ENCODE measurements around the gene FEM1B.

FEM1B gene

GRCh38 chr15:68334661-68335124 is 57.1 kb downstream of the FEM1B start:
- TF ChIP-seq, protein P1, sequence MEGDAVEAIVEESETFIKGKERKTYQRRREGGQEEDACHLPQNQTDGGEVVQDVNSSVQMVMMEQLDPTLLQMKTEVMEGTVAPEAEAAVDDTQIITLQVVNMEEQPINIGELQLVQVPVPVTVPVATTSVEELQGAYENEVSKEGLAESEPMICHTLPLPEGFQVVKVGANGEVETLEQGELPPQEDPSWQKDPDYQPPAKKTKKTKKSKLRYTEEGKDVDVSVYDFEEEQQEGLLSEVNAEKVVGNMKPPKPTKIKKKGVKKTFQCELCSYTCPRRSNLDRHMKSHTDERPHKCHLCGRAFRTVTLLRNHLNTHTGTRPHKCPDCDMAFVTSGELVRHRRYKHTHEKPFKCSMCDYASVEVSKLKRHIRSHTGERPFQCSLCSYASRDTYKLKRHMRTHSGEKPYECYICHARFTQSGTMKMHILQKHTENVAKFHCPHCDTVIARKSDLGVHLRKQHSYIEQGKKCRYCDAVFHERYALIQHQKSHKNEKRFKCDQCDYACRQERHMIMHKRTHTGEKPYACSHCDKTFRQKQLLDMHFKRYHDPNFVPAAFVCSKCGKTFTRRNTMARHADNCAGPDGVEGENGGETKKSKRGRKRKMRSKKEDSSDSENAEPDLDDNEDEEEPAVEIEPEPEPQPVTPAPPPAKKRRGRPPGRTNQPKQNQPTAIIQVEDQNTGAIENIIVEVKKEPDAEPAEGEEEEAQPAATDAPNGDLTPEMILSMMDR (IDR thresholded peaks at IDR 0.05; ENCODE audit: low read depth, low read length) = no peak
- peak; percentile 58 for DNase-seq (ENCODE audit: low read depth, low spot score)
- in situ Hi-C loops (cut with HindIII; ENCODE audit: low sequenced_read_pairs) = no loop called here
- no peak overlapping the region for H3K4me3 ChIP-seq (ENCODE audit: low read depth, low read length)

DNA sequence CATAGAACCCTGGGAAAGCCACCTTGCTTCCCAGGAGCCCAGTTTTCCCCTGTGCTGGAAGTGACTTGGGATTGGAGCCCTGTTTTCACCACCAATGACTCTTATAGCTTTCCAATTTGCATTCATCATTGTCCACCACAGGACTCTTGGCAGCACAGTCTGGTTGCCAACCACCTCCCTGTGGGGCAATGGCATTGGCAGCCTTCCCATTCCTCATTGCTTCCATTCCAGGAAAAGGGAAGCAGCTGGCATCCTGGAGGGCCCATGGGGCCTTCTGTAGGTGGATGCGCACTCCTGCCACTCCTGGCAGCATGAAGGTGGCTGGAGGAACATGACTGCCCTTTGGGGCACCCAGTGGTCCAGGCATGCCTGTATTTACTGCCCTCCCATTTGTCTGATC is 57.7 kb downstream of the FEM1B start:
- no peak for DNase-seq (ENCODE audit: low read depth, low spot score)
- in situ Hi-C loops (cut with HindIII; ENCODE audit: low sequenced_read_pairs) = no loop called here
- TF ChIP-seq, protein P1 (IDR thresholded peaks at IDR 0.05; ENCODE audit: low read depth, low read length) = no peak
- no peak overlapping the region for H3K4me3 ChIP-seq (ENCODE audit: low read depth, low read length)

DNA sequence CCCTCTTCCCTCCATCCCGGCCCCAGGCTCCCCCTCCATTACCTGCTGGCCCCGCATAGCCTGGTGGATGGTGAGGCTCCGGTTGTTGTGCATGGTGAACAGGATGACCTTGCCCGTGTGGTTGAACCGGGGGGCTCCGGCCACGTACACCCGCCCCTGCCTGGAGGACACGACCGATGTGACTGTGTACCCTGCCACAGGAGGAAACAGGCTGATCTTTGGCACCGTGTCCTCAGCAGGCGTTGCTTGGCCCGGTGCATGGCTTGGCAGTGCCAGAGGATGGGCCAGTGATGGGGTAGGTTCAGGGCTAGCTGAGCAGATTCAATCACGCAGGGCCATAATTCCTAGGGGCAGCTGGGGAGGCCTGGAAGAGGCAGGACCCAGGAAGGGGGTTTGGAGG is 58.1 kb downstream of the FEM1B start:
- TF ChIP-seq, protein P1 (IDR thresholded peaks at IDR 0.05; ENCODE audit: low read depth, low read length) = no peak
- no peak overlapping the region for H3K4me3 ChIP-seq (ENCODE audit: low read depth, low read length)
- DNase-seq (ENCODE audit: low read depth, low spot score) = no peak
- in situ Hi-C loops (cut with HindIII; ENCODE audit: low sequenced_read_pairs) = no loop called here

DNA sequence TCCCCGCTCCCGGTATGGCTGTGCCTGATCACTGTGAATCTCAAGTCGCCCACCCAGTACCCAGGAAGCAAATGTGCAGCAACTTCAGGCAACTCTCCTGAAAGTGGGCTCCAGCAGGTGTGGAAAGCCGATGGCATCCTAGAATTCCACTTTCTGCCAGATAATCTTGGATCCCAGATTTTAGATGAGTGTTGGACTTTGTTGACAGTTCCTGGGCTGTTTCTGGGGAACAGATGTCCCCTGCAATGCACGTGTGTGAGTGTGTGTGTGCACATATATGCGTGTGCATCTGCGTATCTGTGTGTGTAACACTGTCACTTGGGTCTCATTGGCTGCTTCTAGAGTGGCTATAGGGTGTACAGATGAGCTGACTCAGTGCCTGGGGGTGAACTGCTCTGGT is 59.0 kb downstream of the FEM1B start:
- H3K4me3 ChIP-seq (ENCODE audit: low read depth, low read length) = no peak overlapping the region
- in situ Hi-C loops (cut with HindIII; ENCODE audit: low sequenced_read_pairs) = no loop called here
- DNase-seq (ENCODE audit: low read depth, low spot score) = no peak
- TF ChIP-seq, protein P1 (IDR thresholded peaks at IDR 0.05; ENCODE audit: low read depth, low read length) = no peak

- in situ Hi-C loops (cut with HindIII; ENCODE audit: low sequenced_read_pairs) = no loop called here
Measured at GRCh38 chr15:68337826-68338225, 60.3 kb downstream of the FEM1B start.

GRCh38 chr15:68339481-68339880 is 61.9 kb downstream of the FEM1B start:
- H3K4me3 ChIP-seq (ENCODE audit: low read depth, low read length) = no peak overlapping the region
- in situ Hi-C loops (cut with HindIII; ENCODE audit: low sequenced_read_pairs) = no loop called here
- TF ChIP-seq, protein P1 (IDR thresholded peaks at IDR 0.05; ENCODE audit: low read depth, low read length) = no peak
- DNase-seq (ENCODE audit: low read depth, low spot score) = no peak

More at GRCh38 chr15:68337826-68338225, 60.3 kb downstream of the FEM1B start:
- H3K4me3 ChIP-seq (ENCODE audit: low read depth, low read length) = no peak overlapping the region
- TF ChIP-seq, protein P1 (IDR thresholded peaks at IDR 0.05; ENCODE audit: low read depth, low read length) = no peak
- no peak for DNase-seq (ENCODE audit: low read depth, low spot score)

Measured in astrocyte of the spinal cord (primary cell).